ENCODE measurements around the gene MAN2B2. TPM values are rescaled to one million over a fixed set of nuclear protein-coding genes. Genes with fewer than 3 reads are reported as not detected.
"Not testable (repeated sequence)": the region's sequence is repeated elsewhere in the genome, so short reads cannot be mapped to it uniquely, and the experiment has no call there.

The MAN2B2 gene
- polyA plus RNA-seq, 1 donor, result 16.4 TPM

GRCh38 chr4:6613676-6614651 is 39.0 kb downstream of the MAN2B2 start:
- no peak for DNase-seq

GRCh38 chr4:6614701-6615230 is 39.8 kb downstream of the MAN2B2 start:
- DNase-seq, result no peak

- DNase-seq, result no peak
Observed at GRCh38 chr4:6616087-6616995, 41.4 kb downstream of the MAN2B2 start.

- no peak for DNase-seq
Observed at GRCh38 chr4:6617246-6617645, 42.3 kb downstream of the MAN2B2 start.

DNA sequence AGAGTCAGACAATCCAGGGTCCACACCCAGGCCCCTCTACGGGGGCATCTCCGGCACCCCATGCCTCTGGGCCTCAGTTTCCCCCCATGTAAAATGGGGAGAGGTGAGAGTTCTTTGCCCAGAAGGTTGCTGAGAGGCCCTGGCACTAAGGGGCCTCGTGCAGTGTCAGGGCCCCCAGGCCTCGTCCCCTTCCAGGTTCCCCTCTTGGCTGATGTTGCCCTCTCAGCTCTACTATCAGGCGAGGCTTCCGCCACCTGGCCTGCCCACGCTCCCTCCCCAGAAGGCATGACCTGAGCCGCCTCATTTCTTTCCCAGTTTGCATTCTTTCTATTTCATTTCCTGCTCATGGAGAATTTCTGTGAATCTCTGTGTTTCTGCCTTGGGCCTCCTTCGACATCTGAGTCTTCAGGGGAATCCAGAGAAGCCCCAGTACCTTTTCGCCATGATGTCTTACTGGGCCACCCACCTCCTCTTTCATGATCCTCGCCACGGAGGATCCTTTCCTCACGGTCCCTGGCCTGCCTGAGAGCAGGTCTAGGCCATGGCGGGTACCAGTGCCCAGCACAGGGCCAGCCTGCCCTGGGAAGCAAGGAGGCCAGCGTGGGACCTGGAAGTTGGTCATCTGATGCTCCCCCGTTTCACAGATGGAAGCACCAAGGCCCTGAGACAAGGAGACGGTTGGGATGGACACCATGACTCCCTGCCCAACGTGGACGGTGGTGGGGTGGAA is 43.6 kb downstream of the MAN2B2 start:
- DNase-seq, result no peak

DNA sequence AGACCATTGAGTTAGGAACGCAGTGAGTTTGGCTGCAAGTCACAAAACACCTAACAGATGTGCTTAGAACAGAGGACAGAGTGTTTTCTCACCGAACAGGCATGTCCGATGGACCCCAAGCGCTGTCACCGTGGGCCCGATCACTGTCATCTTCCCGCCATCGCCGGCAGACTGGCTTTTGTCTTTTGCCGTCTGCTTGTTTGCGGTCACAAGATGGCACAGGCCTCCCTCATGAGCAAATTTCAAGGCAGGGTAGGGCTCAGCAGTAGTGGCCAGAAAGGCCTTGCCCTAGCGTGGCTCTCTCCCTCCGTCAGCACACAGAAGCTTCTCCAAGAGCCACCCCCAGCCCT is 44.1 kb downstream of the MAN2B2 start:
- no peak for DNase-seq

DNA sequence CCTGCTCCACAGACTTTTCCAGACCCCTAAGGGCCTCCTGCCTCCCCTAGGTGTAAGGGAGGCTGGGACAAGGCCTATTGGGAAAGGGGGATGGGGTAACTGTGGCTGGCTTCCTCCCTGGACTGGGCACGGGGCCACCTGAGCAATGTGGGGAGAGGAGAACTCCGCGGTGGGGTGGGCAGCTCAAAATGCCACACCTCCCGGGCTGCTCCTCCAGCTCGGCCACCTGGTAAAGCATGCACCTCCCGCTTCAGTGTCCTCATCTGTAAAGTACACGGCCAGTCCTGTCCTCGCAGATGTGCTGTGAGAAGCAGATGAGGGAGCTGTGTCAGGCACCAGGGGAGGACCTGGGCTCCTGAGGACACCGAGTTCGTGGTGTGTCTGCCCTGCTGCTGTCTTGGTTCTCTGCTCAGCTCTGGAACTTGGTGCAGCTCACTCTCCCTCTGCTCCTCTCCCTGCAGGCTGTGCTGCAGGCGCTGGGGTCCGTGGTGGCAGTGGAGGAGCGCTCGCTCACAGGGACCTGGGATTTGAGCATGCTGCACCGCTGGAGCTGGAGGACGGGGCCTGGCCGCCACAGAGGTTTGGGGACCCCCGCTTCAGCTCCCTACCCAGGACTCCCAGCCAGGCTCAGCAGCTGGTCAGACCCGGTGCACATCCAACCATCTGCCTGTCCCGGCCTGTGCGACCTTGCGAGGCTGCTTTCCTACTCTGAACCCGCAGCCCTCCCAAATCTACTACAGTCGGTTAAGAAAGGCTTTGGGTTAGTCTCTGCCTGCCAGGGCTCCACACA is 44.7 kb downstream of the MAN2B2 start:
- no peak for DNase-seq

DNA sequence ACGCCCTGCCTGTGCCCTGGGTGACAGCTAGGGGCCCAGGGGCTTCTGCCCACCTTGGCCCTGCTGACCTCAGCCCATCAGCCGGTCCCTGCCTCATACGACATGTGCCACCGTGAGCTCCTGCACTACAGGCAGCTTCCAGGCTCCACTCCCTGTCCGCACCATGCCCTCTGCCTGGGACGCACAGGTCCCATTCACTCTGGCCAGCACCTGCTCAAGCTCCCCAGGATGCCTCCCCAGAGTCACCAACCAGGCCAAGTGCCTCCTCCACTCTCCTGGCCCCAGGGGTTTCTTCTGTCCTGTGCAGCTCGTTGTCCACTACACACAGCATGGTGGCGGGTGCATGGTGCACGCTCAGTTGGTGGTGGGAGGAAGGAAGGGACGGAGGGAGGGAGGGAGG is 45.3 kb downstream of the MAN2B2 start:
- DNase-seq, result no peak

DNA sequence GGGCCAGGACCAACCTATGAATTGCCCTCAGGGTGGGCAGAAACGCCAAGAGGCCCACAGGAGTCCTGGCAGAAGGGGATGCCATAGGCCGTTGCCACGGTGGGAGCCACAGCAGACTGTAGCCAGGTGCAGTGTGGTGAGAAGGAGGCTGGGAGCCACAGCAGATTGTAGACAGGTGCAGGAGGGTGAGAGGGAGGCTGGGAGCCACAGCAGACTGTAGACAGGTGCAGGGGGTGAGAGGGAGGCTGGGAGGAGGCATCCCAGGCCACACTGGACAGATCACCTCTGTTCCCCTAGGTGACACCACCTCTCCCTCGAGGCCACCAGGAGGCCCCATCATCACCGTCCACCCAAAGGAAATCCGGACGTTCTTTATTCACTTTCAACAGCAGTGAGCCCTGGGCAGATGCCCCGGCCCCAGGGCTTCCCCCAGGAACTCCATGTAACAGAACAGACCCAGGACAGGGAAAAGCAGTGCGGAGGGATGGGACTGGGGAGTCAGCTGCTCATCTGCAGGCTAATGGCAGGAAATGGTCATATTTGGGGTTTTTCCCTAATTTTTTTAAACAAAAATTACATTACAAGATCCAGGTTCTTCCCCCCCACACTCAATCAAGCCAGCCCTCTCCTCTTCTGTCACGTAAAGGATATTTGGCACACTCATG is 46.0 kb downstream of the MAN2B2 start:
- DNase-seq, result no peak

DNA sequence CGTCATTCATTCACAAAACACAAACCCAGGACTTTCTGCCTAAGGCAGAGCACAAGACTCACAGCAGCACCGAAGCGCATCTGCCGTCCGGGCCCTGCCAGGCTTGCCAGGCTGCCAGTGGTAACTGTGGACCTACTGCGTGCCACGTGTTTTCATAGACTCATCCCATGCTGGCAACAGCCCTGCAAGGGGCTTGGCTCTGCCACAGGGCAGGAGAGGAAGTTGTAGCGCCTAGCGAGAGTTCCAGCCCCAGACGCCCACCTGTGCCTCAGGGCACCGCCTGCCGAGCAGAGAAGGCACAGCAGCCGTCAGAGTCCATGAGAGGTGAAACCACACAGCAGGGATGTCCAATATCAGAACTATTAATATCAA is 46.6 kb downstream of the MAN2B2 start:
- DNase-seq, result no peak

GRCh38 chr4:6622744-6623143 is 47.8 kb downstream of the MAN2B2 start:
- no peak for DNase-seq

DNA sequence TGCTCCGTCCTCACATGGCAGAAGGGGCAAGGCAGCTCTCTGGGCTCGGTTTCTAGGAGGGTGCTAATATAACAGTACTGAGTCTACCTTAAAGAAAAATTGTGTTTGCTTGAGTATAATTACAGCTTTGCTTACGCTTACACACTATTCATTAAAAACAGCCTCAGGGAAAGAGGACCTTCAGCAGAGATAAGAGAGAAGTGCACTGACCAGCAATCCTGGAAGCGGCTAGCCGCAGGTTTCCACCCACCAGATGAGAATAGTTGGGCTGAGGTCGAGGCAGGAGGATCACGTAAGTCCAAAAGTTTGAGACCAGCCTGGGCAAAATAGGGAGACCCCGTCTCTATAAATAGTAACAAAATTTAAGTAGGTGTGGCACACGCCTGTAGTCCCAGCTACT is 50.3 kb downstream of the MAN2B2 start:
- no peak for DNase-seq

GRCh38 chr4:6626066-6626465 is 51.1 kb downstream of the MAN2B2 start:
- no peak for DNase-seq

GRCh38 chr4:6627832-6628231 is 52.8 kb downstream of the MAN2B2 start:
- no peak for DNase-seq

GRCh38 chr4:6628484-6628883 is 53.5 kb downstream of the MAN2B2 start:
- not testable (repeated sequence) for DNase-seq

DNA sequence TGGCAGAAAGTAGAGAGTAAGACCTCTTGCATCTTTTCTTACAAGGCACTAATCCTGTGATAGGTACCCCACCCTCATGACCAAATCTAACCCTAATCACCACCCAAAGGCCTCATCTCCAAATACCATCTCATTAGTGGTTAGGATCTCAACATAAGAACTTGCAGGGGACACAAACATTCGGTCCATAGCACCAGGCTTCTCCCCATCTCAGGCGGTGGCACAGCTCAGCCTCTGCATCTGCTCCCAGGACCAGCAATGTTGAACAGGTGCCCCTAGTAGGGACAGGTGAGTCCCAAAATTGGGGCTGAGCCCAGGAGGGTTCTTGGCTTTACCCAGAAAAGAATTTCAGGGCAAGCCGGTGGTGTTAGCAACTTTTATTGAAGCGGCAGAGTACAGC is 57.1 kb downstream of the MAN2B2 start:
- no peak for DNase-seq

GRCh38 chr4:6633091-6633906 is 58.3 kb downstream of the MAN2B2 start:
- DNase-seq, result no peak

DNA sequence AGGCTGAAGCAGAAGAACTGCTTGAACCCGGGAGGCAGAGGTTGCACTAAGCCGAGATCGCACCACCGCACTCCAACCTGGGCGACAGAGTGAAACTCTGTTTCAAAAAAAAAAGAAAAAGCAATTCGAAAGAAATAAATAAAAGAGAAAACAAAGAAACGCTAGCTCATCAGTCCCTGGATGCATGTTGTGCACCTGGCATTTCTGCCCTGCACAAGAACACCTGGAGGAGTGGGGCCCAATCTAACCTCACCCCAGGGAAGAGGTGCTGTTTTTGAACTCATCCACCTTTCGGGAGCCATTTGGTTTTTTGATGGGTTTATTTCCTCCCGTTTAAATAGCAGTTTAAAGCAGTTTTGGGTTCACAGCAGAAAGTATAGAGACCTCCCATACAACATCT is 59.8 kb downstream of the MAN2B2 start:
- DNase-seq, result no peak

- DNase-seq, result no peak
Observed at GRCh38 chr4:6639137-6639680, 64.2 kb downstream of the MAN2B2 start.
